GM18873 (cell line): ENCODE data around the gene DBN1.
"Not testable (repeated sequence)": the region's sequence is repeated elsewhere in the genome, so short reads cannot be mapped to it uniquely, and the experiment has no call there.

Experiments used
- ATAC-seq: cut with Tn5 transposase; IDR thresholded peaks from one replicate; pipeline ENCODE4 v1.9.1; 2021; ENCODE audit warnings: mild to moderate bottlenecking, moderate library complexity, moderate number of reproducible peaks; ENCODE audit not compliant: unreplicated experiment, low FRiP score

The DBN1 gene

GRCh38 chr5:177491983-177492746, 18.7 kb upstream of the DBN1 start:
- no peak for ATAC-seq

DNA sequence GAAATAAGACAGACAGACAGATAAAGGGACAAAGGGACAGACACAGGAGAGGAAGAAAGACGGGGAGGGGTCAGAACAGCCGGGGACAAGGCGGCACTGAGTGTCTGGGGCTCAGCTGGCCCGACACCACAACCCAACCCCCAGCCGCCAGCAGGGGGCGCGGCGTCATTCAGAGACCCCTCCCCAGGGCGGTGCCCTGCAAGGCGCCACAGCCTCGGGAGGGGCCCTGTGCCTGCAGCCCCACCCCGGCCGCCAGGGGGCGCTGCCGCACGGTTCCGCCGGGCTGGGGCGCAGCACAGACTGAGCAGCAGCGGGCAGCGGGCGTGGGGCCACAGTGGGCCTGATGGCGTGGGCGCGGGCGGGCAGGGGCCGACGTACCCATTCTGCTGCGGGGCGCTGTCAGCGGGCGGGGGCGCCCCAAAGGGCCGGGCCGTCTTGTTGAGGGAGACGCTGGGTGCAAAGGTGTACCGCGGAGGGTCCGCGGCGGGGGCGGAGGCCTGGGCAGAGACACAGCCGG, 18.1 kb upstream of the DBN1 start:
- no peak for ATAC-seq

- no peak for ATAC-seq
Observed at GRCh38 chr5:177490992-177491391, 17.6 kb upstream of the DBN1 start.

GRCh38 chr5:177490311-177490991, 17.0 kb upstream of the DBN1 start:
- ATAC-seq: no peak

- no peak for ATAC-seq
Observed at GRCh38 chr5:177489119-177489716, 15.8 kb upstream of the DBN1 start.

- no peak for ATAC-seq
Observed at GRCh38 chr5:177487975-177488374, 14.5 kb upstream of the DBN1 start.

DNA sequence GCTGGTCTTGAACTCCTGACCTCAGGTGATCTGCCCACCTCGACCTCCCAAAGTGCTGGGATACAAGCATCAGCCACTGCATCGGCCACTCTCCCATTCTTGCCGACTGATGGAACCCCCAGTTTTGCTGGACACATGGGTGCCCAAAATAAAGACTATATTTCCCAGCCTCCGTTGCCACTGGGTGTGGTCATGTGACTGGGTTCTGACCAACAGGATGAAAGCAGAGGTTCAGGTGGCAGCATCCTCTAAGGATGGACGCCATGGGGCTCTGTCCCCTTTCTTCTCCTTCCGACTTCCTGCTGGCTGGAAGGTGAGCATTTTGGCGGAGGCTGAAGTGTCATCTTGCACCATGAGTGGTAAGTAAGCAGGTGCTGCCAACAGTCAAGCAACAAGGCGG, 13.7 kb upstream of the DBN1 start:
- ATAC-seq: no peak

- ATAC-seq: no peak
Observed at GRCh38 chr5:177486256-177486655, 12.8 kb upstream of the DBN1 start.

DNA sequence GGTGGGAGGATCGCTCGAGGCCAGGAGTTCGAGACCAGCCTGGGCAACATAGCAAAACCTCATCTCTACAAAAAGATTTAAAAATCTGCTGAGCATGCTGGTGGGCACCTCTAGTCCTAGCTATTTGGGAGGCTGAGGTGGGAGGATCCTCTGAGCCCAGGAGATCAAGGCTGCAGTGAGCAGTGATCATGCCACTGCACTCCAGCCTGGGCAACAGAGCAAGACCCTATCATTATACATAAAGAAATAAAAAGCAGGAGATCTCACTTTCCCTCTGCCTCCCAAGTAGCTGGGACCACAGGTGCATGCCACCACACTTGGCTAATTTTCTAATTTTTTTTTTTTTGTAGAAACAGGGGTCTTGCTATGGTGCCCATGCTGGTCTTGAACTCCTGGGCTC, 12.3 kb upstream of the DBN1 start:
- not testable (repeated sequence) for ATAC-seq

GRCh38 chr5:177484902-177485549, 11.6 kb upstream of the DBN1 start:
- no peak for ATAC-seq

DNA sequence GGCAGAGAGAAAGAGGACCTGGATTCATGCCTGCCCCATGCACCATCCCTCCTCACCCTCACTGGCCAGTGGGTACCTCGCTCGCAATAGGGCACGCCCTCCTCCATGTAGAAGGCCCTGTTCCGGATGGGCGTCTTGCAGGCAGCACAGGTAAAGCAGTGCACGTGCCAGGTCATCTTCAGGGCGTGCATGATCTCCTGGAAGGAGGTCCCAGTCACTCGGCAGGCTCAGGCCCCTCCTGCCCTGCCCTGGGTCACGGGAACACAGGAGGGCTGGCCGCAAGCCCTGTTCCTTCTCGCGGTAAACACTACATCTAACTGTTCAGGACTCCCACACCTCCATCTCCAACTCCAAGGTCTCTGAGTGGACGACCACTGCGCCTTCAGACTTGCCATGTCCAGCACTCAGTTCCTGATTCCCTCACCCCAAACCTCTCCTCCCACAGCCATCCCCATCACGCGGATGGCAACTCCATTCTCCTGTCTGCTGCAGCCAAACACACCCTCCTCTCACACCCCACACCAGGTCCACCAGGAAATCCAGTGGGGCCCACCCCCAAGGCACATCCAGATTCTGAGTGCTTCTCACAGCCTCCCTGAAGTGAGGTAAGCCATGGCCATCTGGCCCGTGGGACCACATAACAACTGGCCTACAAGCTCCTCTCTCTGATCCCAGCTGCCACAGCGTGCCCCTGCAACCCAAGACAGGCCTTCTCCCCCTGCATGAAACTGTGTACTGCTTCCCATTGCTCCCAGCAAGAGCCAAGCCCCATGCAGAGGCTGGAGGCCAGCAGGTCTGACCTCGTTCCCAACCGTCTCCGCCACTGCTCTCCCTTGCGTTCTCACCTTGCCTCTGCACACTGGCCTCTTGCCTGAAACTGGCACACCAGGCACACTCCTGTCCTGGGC, 10.8 kb upstream of the DBN1 start:
- no peak for ATAC-seq

- no peak for ATAC-seq
Observed at GRCh38 chr5:177483042-177483441, 9.6 kb upstream of the DBN1 start.

GRCh38 chr5:177482359-177482795, 8.9 kb upstream of the DBN1 start:
- ATAC-seq: no peak

DNA sequence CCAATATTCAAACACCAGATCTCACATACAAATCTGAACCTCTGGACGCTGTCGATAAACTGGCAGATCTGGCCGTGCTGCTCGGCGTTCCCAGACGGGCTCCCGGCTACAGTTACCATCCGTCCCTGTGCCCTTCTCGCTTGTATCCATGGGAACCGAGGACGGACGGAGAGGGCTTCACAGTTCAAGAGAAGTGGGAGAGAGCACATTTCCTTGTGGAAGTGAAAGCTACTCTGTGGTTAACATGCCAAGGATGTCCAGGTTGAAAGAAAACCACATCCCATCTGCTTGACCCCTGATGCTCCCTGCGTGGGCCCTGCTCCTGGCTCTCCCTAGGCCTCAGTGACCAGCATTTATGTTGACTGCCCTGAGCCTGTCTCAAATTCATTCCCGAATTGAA, 6.3 kb upstream of the DBN1 start:
- ATAC-seq: no peak

- ATAC-seq: no peak
Observed at GRCh38 chr5:177478711-177479646, 5.5 kb upstream of the DBN1 start.

DNA sequence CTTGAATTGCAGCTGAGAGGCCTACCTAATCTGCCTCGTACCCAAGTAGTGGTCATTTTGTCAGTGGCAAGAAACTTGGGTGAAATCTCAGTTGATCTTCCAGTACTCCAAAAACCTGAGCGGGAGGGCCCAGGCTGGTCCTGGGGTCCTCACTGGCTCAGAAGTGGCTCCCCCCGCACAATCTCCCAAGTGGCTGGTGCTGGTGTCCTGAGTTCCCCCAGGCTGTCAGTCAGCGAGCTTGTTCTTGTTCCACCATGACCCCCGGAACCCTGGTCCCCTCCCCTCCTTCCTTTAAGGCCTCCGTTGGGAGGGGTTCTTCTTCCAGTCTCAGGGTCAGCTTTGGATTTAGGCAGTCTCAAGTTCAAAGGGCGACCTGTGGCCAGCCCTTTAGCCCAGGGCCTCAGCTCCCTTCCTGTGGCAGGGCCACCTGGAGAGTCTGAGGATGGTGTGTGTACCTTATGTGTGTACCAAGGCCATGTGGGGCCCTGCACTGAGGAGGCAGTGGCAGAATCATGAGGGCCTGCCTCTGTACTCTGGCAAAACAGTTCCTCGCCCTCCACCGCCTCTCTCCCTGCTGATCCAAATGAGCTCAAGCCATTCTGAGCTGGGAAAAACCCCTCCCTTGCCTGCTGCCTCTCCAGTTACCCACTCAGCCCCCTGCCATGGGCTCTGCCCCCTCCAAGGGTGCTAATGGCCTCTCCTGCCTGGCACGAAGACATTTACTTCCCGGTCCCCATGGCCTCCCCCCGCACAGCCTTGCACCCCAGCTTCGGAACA, 4.5 kb upstream of the DBN1 start:
- no peak for ATAC-seq

DNA sequence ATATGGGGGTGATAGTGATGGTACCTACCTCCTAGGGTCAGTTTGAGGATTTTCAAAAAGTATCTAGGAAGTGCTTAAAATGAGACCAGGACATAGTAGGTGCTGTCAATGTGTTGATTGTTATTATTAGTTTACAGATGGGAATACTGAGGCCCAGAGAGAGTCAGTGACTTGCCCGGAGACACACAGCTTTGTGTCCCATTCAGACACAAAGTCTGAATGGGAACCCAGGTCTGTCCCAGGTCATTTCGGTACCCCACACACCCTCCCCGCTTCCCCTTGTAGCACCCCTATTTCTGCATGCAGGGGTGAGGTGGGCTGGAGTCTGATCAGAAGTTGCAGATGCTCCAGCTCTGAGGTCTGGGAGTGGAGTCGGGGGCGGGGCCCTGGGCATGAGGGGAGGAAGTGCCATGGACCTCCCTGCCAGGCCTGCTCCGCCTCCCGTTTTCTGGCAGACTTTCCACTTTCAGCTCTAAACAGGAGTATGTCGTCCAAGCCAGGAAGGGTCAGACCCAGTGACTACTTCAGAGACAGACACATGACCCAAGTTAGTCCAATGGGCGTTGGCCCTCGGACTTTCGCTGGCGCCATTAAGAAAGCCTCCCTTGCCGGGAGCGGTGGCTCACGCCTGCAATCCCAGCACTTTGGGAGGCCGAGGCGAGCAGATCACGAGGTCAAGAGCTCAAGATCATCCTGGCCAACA, 3.2 kb upstream of the DBN1 start:
- no peak for ATAC-seq
